IPS-20b (cell line): ENCODE results near the gene SEMA6A.
A peak's percentile ranks its signal among the peaks of the same experiment; 100 is the strongest.
"Not testable (repeated sequence)": the region's sequence is repeated elsewhere in the genome, so short reads cannot be mapped to it uniquely, and the experiment has no call there.

Experiments
- H3K27ac ChIP-seq: one replicate; pipeline ENCODE4 v1.5.1; 2013; ENCODE audit warnings: low read length
- H3K27me3 ChIP-seq: 2 replicates; pipeline ENCODE4 v1.6.1; 2013; ENCODE audit warnings: mild to moderate bottlenecking, low read length, inconsistent platforms; ENCODE audit not compliant: insufficient read depth
- H3K36me3 ChIP-seq: 2 replicates; pipeline ENCODE4 v1.6.1; 2013; ENCODE audit warnings: low read depth, mild to moderate bottlenecking, inconsistent platforms, low read length, moderate library complexity; ENCODE audit not compliant: insufficient read depth
- H3K4me1 ChIP-seq: 2 replicates; pipeline ENCODE4 v1.6.1; 2013; ENCODE audit warnings: mild to moderate bottlenecking, control low read depth, inconsistent platforms, low read length, moderate library complexity; ENCODE audit not compliant: insufficient read depth
- H3K4me3 ChIP-seq: 2 replicates; pipeline ENCODE4 v1.5.1; 2013; ENCODE audit warnings: mild to moderate bottlenecking, low read length, inconsistent platforms
- H3K9ac ChIP-seq: 2 replicates; pipeline ENCODE4 v1.6.1; 2013; ENCODE audit warnings: low read depth, mild to moderate bottlenecking, inconsistent platforms, low read length, moderate library complexity
- H3K9me3 ChIP-seq: 2 replicates; pipeline ENCODE4 v1.6.1; 2013; ENCODE audit warnings: mild to moderate bottlenecking, low read depth, low read length, inconsistent platforms; ENCODE audit not compliant: insufficient read depth

The SEMA6A gene

GRCh38 chr5:116545465-116545864 lies 29.2 kb downstream of the SEMA6A start:
- not testable (repeated sequence) for H3K9ac ChIP-seq, H3K27ac ChIP-seq, H3K4me3 ChIP-seq, H3K27me3 ChIP-seq
- Histone ChIP-seq H3K36me3 (peaks cover 41% of the 10 kb centered on the region), H3K9me3 (peaks cover 14% of the 10 kb centered on the region; the same call in 1 of the 2 replicates), H3K4me1 (peaks cover 14% of the 10 kb centered on the region; the same call in 1 of the 2 replicates)

- Histone ChIP-seq H3K4me3 (no peak overlapping the region), H3K9me3 (peaks cover 14% of the 10 kb centered on the region; the same call in 1 of the 2 replicates), H3K36me3 (peaks cover 44% of the 10 kb centered on the region), H3K4me1 (peaks cover 7% of the 10 kb centered on the region; the same call in 1 of the 2 replicates), H3K27ac (no peak overlapping the region), H3K9ac (no peak overlapping the region), H3K27me3 (no peaks in the 10 kb centered on the region)
Measured at GRCh38 chr5:116544531-116545241, 29.9 kb downstream of the SEMA6A start.

DNA sequence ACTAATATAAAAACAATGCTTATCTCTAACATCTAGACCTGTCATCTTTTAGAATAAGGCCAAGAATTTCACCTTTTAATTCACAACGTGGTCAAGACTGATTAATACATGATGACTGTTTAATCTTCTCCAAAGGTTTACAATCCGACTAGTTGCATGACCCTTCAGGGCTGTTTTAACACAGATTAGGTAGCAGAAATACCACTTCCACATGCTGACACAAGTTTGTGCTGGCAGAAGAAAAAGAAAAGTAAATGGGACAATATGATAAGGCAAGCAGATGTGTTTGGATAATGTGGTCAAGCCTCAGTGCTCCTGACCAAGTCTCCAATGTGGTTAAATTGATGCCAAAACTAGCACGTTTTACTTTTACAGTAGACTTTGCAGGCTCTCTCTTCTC lies 31.1 kb downstream of the SEMA6A start:
- peaks cover 14% of the 10 kb centered on the region; the same call in 1 of the 2 replicates for H3K9me3 ChIP-seq
- H3K27ac ChIP-seq = no peak overlapping the region
- peaks cover 42% of the 10 kb centered on the region for H3K36me3 ChIP-seq
- peaks cover 10% of the 10 kb centered on the region; the same call in 1 of the 2 replicates for H3K4me1 ChIP-seq
- H3K27me3 ChIP-seq = no peaks in the 10 kb centered on the region
- H3K9ac ChIP-seq = no peak overlapping the region
- H3K4me3 ChIP-seq = no peak overlapping the region

- peaks cover 14% of the 10 kb centered on the region; the same call in 1 of the 2 replicates for H3K9me3 ChIP-seq
- no peaks in the 10 kb centered on the region for H3K27me3 ChIP-seq
- H3K4me1 ChIP-seq = 0 out of 2 replicates have a peak, but pooled peaks cover 10% of the 10 kb centered on the region
- no peak overlapping the region for H3K27ac ChIP-seq
- H3K4me3 ChIP-seq = no peak overlapping the region
- peaks cover 34% of the 10 kb centered on the region for H3K36me3 ChIP-seq
- H3K9ac ChIP-seq = no peak overlapping the region
Measured at GRCh38 chr5:116542619-116543018, 32.0 kb downstream of the SEMA6A start.

DNA sequence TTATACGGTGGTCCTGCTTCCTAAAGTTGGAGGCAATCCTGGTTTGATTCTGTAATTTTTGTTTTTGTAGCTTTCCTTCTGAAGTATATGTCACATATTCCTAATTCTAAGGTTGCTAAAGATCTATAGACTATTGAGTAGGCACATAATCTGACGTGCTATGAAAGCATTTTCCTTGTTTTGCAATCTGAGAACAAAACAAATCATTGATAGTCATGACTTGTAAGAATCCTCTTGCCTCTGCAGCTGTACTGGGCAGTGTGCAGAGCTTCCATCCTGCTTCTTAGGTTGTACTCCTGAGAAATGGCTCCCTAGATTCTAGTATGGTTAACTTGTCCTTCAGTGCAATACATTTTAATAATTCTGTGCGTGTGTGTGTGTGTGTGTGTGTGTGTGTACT lies 35.4 kb downstream of the SEMA6A start:
- H3K4me1 ChIP-seq = peaks cover 38% of the 10 kb centered on the region
- H3K36me3 ChIP-seq = peaks cover 40% of the 10 kb centered on the region
- H3K9ac ChIP-seq = no peak overlapping the region
- no peaks in the 10 kb centered on the region for H3K9me3 ChIP-seq
- no peaks in the 10 kb centered on the region for H3K27me3 ChIP-seq
- H3K4me3 ChIP-seq = no peak overlapping the region
- H3K27ac ChIP-seq = no peak overlapping the region

GRCh38 chr5:116536316-116537083 lies 38.1 kb downstream of the SEMA6A start:
- Histone ChIP-seq H3K9ac (no peak overlapping the region), H3K9me3 (no peaks in the 10 kb centered on the region), H3K4me1 (peaks cover 59% of the 10 kb centered on the region), H3K36me3 (peaks cover 29% of the 10 kb centered on the region), H3K4me3 (0 out of 2 replicates have a peak overlapping the region, but pooled peaks have one; percentile 10), H3K27me3 (no peaks in the 10 kb centered on the region), H3K27ac (no peak overlapping the region)

DNA sequence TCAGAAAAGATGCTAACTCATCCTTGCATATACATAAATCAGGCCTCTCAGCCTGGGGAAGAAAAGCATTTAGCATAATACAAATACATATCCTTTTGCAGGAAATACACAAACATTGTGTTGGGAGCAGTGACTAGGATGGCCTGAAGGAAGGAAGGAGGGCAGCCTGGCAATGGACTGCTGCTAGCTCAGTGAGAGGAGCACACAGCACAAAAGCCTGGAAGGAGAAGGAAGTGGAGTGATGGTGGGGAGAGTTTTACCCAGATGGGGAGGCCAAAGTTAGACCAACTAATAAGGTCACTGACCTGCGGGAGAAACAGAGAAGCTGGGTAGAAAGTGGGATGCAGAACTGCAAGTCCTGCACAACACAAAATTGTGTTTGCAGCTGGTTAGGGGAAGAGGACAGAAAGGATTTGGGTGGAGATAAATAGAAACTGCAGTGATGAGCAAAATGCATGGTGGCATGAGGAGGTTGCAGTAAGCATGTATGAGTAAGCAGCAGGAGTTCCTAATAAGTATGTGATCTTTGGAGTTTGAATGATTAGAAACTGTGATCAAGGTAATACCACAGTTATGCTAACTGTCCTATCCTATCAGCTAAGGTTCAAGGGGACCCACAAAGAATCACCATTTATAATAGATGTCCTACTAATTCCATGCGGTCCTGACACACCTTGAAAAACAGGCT lies 39.5 kb downstream of the SEMA6A start:
- Histone ChIP-seq H3K4me3 (no peak overlapping the region), H3K27me3 (no peaks in the 10 kb centered on the region), H3K9ac (no peak overlapping the region), H3K36me3 (peaks cover 19% of the 10 kb centered on the region), H3K9me3 (no peaks in the 10 kb centered on the region), H3K4me1 (peaks cover 58% of the 10 kb centered on the region), H3K27ac (no peak overlapping the region)

- peaks cover 19% of the 10 kb centered on the region; the same call in 1 of the 2 replicates for H3K36me3 ChIP-seq
- peaks cover 75% of the 10 kb centered on the region for H3K4me1 ChIP-seq
- H3K9ac ChIP-seq = no peak overlapping the region
- H3K27me3 ChIP-seq = no peaks in the 10 kb centered on the region
- no peaks in the 10 kb centered on the region for H3K9me3 ChIP-seq
- no peak overlapping the region for H3K27ac ChIP-seq
- no peak overlapping the region for H3K4me3 ChIP-seq
Measured at GRCh38 chr5:116532762-116533525, 41.7 kb downstream of the SEMA6A start.

DNA sequence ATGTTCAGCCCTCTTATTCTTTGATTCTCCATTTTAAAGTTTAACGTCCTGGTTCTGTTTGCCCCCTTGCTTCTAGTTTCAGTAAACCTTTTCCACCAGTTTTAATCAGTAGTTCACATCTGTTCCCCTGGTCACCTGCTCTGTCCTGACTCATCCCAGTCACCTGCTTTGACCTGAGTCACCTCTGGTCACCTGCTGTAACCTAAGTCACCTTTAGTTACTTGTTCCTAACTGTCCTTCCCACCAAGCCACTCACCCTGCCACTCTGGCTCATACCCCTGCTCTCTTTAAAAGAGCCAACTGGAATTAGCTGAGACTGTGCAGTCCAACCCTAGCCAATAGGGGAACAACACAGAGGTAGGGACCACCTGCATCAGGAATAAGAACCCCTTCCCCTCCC lies 43.0 kb downstream of the SEMA6A start:
- Histone ChIP-seq H3K4me1 (peaks cover 79% of the 10 kb centered on the region), H3K4me3 (no peak overlapping the region), H3K27ac (no peak overlapping the region), H3K36me3 (peaks cover 10% of the 10 kb centered on the region; the same call in 1 of the 2 replicates), H3K27me3 (no peaks in the 10 kb centered on the region), H3K9me3 (no peaks in the 10 kb centered on the region), H3K9ac (no peak overlapping the region)

GRCh38 chr5:116531117-116531516 lies 43.5 kb downstream of the SEMA6A start:
- Histone ChIP-seq H3K4me1 (peaks cover 79% of the 10 kb centered on the region), H3K27me3 (no peaks in the 10 kb centered on the region), H3K27ac (no peak overlapping the region), H3K9ac (no peak overlapping the region), H3K9me3 (no peaks in the 10 kb centered on the region), H3K4me3 (no peak overlapping the region), H3K36me3 (0 out of 2 replicates have a peak, but pooled peaks cover 6% of the 10 kb centered on the region)

GRCh38 chr5:116530276-116530675 lies 44.3 kb downstream of the SEMA6A start:
- H3K9ac ChIP-seq = no peak overlapping the region
- no peak overlapping the region for H3K27ac ChIP-seq
- peaks cover 81% of the 10 kb centered on the region for H3K4me1 ChIP-seq
- H3K36me3 ChIP-seq = 0 out of 2 replicates have a peak, but pooled peaks cover 3% of the 10 kb centered on the region
- H3K9me3 ChIP-seq = no peaks in the 10 kb centered on the region
- no peak overlapping the region for H3K4me3 ChIP-seq
- H3K27me3 ChIP-seq = no peaks in the 10 kb centered on the region
